ENCODE measurements around the gene SLC34A3.
"Not testable (repeated sequence)": the region's sequence is repeated elsewhere in the genome, so short reads cannot be mapped to it uniquely, and the experiment has no call there.

The SLC34A3 gene

DNA sequence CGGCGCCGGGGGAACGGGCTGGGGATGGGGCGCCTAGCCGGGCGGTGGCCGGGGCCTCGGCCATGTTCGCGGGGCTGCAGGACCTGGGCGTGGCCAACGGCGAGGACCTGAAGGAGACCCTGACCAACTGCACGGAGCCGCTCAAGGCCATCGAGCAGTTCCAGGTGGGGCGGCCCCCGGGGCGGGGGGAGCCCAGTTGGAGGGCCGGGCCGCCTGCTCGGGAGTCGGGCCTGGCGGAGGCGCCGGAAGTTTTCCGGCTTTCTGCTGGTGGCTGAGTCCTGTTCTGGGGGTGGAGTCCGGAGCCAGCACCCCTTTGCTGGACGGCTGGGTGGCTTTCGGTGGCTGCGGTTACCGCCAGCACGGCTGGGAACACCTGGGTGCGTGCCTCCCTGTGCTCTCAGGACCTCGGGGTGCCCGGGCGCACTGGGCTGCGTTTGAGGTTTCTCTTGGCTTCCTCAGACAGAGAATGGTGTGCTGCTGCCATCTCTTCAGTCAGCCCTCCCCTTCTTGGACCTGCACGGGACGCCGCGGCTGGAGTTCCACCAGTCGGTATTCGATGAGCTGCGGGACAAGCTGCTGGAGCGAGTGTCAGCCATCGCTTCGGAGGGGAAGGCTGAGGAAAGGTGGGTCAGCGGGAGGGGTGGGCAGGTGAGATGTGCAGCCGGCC is 24.9 kb downstream of the SLC34A3 start:
- DNase-seq (ENCODE audit: low read depth in 2 of 2) = no peak

- DNase-seq (ENCODE audit: low read depth in 2 of 2) = no peak
Measured at GRCh38 chr9:137256362-137256761, 25.7 kb downstream of the SLC34A3 start.

DNA sequence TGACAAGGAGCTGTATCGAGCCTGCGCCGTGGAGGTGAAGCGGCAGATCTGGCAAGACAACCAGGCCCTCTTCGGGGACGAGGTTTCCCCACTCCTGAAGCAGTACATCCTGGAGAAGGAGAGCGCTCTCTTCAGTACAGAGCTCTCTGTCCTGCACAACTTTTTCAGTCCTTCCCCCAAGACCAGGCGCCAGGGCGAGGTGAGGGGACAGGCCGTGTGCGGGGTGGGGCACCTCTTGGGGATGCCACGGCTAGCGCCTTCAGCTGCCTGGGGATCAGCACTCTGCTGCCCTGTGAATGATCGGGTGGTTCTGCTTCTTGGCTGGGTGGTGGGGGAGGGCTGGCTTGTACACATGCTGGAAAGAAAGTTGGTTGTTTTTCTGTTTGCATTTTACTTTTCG is 26.2 kb downstream of the SLC34A3 start:
- no peak for DNase-seq (ENCODE audit: low read depth in 2 of 2)

- not testable (repeated sequence) for DNase-seq (ENCODE audit: low read depth in 2 of 2)
Measured at GRCh38 chr9:137262173-137262908, 31.6 kb downstream of the SLC34A3 start.

GRCh38 chr9:137262909-137263285 is 32.2 kb downstream of the SLC34A3 start:
- DNase-seq (ENCODE audit: low read depth in 2 of 2) = no peak

DNA sequence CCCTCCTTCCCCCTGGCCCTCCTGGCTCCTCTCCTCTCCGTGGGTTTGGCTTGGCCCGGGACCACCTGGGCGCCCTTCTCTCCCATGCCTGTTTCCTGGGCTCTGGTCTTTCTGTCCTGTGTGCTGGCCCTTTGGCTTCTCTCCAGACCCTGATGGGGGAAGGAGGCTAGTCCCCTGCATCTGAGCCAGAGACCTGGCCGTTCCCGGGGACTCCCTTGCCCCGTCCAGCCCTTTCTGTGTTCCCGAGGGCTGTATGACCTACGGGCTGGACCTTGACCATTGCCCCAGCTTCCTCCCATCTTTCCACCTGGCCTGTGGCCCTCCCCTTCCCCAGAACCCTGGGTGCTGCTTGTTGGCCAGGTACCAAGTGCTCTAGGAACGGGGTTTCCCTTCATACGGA is 32.8 kb downstream of the SLC34A3 start:
- DNase-seq (ENCODE audit: low read depth in 2 of 2) = no peak

GRCh38 chr9:137264067-137264466 is 33.4 kb downstream of the SLC34A3 start:
- DNase-seq (ENCODE audit: low read depth in 2 of 2) = no peak

DNA sequence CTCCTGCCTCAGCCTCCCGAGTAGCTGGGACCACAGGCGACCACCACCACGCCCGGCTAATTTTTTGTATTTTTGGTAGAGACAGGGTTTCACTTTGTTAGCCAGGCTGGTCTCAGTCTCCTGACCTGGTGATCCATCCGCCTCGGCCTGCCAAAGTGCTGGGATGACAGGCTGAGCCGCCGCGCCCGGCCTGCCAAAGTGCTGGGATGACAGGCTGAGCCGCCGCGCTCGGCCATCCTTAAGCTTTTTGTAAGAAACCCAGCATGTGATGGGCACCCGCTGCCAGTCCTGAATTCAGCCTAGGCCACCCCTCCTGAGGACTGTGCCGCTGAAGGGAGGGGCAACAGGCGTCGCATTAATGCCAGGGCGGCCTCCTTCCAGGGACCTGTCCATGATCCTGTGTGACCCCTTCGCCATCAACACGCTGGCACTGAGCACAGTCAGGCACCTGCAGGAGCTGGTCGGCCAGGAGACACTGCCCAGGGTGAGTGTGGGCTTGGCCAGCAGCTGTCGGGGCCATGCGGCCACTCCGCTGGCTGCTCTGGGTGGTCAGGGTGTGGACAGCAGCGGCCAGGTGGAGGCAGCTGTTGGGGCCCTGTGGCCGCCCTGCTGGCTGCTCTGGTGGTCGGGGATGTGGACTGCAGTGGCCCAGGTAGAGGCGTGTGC is 34.9 kb downstream of the SLC34A3 start:
- no peak for DNase-seq (ENCODE audit: low read depth in 2 of 2)

- no peak for DNase-seq (ENCODE audit: low read depth in 2 of 2)
Measured at GRCh38 chr9:137266162-137266527, 35.4 kb downstream of the SLC34A3 start.

- DNase-seq (ENCODE audit: low read depth in 2 of 2) = no peak
Measured at GRCh38 chr9:137266585-137267453, 36.1 kb downstream of the SLC34A3 start.

- DNase-seq (ENCODE audit: low read depth in 2 of 2) = no peak
Measured at GRCh38 chr9:137267933-137268355, 37.2 kb downstream of the SLC34A3 start.

DNA sequence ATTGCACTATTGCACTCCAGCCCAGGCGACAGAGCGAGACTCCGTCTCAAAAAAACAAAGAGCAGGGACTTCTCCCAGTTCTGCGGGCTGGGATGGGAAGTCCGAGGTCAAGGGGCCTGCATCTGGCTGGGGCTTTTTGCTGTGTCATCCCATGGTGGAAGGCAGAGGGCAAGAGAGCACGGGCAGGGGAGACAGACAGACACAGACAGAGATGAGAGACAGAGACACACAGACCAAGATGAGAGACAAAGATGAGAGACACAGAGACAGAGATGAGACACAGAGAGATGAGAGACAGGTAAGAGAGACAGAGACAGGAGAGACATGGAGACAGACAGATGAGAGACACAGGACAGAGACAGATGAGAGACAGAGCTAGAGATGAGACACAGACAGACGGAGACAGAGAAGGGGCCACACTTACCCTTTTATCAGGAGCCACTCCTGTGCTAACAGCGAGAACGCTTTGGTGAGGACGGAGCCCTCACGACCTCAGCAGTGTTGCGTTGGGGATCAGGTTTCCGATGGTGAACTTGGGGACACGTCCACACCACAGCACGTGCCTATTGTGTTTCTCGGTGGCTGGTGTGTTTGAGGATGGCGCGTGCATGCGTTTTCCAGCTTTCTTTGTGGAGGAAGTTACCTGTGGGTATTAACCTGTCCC is 38.0 kb downstream of the SLC34A3 start:
- no peak for DNase-seq (ENCODE audit: low read depth in 2 of 2)

DNA sequence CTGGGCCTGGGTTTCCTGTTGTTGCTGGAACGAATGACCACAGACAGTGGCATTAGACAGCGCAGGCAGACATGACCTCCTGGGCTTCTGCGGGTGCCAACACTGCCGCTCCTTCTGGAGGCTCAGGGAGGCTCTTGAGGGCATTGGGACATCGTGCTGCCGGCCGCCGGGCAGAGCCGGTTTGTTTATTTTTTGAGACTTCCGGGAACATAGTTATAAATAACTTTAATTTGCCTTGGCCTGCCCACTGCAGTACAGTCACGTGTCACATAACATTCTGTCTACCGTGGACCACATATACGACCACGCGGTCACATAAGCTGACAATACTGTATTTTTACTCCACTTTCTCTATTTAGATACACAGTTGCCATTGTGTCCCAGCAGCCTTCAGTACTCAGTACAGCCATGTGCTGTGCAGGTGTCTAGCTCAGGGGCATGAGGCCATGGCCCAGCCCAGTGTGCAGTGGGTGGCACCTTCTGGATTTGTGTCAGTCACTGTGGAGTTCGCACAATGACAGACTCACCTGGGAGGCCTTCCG is 38.6 kb downstream of the SLC34A3 start:
- DNase-seq (ENCODE audit: low read depth in 2 of 2) = no peak

DNA sequence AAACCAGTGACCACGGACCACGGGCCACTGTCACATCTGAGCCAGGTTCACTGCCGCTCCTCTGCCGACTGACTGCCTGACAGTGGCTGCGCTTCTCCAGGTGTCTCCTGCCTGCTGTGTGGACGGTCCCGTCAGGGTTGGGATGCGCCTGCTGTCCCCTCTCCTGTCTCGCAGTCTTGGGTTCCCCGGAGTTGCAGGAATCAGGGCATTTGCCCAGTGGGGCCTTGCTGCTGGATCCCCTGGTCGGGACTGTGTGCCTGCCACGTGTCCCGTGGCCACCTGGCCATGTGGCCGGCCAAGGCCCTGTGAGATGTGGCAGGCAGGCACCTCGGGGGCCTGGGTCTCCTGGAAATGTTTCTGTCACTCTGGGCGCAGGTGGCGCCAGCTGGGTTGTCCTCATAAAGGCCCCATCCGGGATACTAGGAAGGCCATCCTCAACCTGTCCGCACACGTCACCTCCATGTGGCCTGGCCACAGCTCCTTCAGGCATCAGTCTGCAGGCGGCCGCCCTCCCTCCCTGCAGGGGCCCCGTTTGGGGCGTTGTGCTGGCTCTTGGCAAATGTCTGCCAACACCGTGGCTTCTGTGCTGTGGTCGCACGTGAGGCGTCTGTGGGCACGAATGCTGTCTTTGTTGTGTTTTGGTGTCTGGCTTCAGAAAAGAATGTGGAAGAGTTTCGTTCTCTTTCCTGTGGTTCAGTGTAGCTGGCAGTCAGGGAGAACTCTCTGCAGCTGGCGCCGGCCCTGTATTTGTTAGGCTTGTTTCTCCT is 40.4 kb downstream of the SLC34A3 start:
- DNase-seq (ENCODE audit: low read depth in 2 of 2) = no peak

- no peak for DNase-seq (ENCODE audit: low read depth in 2 of 2)
Measured at GRCh38 chr9:137271696-137272076, 41.0 kb downstream of the SLC34A3 start.

GRCh38 chr9:137272241-137273094 is 41.8 kb downstream of the SLC34A3 start:
- no peak for DNase-seq (ENCODE audit: low read depth in 2 of 2)

DNA sequence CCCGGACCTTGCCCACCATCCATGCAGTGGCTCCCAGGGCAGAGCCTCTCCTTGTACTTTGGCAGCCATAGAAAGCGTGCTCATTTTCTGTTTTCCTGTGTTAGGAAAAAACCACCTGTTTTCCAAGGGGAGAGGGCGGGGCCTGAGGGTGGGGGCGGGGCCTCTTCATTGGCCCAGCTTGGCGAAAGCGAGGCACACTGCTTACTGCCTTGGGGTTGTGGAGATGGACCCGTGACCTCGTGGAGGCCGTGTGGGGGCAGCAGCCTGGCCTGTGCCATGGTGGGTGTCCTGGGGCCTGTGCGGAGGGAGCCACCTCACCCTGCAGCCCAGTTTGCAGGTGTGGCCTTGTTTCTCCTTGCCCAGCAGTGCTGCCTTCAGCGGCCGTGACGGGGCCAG is 42.4 kb downstream of the SLC34A3 start:
- DNase-seq (ENCODE audit: low read depth in 2 of 2) = no peak

DNA sequence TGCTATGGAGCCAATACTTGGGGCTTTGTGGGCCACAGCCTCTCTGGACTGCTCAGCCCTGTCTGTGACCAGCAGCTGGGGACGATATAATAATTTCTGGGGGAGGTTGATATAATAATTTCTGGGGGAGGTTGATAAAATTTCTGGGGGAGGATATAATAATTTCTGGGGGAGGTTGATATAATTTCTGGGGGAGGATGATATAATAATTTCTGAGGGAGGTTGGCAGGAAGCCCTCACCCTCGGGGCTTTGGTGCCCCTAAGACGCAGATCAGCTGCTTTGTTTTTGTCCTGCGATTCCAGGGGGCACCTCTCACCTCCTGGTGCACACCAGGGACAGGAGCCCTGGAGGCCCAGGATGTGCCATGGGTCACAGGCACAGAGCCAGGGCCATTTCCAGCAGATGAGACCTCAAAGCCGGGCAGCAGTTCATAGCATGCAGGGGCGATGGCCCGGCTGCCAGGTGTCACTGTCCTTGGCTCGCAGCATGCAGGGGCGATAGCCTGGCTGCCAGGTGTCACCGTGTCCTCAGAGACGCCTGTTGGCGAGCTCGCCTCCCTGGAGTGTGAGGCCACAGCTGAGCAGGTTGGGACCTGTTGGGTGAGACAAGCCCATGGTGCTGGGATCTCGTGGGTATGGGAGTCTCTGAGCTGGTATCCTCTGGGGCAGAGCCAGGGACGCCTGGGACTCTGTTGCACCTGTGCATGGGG is 43.1 kb downstream of the SLC34A3 start:
- DNase-seq (ENCODE audit: low read depth in 2 of 2) = no peak

DNA sequence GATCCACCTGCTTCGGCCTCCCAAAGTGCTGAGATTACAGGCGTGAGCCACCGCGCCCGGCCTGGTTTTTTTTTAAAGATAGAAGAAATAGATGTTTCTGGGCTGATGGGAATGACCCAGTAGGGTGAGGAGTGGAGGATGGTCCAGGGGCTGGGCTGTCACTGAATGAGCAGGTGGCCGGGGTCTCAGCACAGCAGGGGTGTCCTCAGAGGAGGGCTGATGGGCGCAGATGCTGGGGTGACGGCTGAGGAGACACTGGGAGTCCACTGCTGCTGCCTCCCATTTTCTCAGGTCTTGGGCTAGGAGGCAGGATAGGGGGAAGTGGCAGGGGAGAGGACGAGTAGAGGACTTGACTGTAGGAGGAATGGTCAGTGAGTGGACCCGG is 44.5 kb downstream of the SLC34A3 start:
- DNase-seq (ENCODE audit: low read depth in 2 of 2) = no peak

Data from stimulated activated CD8-positive, alpha-beta memory T cell treated with anti-CD3 and anti-CD28 coated beads, Interleukin-7, amount 100 ng/mL, for 1 hour (primary cell).